NB4 (cell line): ENCODE results near the gene UMOD.

Source experiments
- DNase-seq: peaks from one replicate; pipeline ENCODE4 v3.0.0; 2010; ENCODE audit warnings: low read depth
- H3K4me3 ChIP-seq: one replicate; pipeline ENCODE4 v1.5.1; 2011; ENCODE audit warnings: mild to moderate bottlenecking, low read depth, low read length, moderate library complexity
- CTCF ChIP-seq: IDR thresholded peaks from one replicate; pipeline ENCODE4 v1.5.1; 2012; ENCODE audit warnings: low read depth, low read length
- MAX ChIP-seq: IDR thresholded peaks from 2 replicates; pipeline ENCODE4 v1.6.1; 2011; ENCODE audit warnings: low read depth, low read length
- MYC ChIP-seq: IDR thresholded peaks from 2 replicates; pipeline ENCODE4 v1.6.1; 2011; ENCODE audit warnings: low read depth, low read length
- POLR2A ChIP-seq: IDR thresholded peaks from 2 replicates; pipeline ENCODE4 v1.6.1; 2011; ENCODE audit warnings: mild to moderate bottlenecking; ENCODE audit not compliant: insufficient read length; ENCODE audit errors: extremely low read depth

UMOD gene

GRCh38 chr16:20352615-20353014 lies at the start of gene UMOD:
Gene UMOD, minus strand, starts transcription at chr16:20352715. Its CDS starts 1,978 bp downstream, at chr16:20350737.
- no peak within 1 kb of the TSS for H3K4me3 ChIP-seq
- no peak for DNase-seq
- TF ChIP-seq POLR2A, result no peak
- TF ChIP-seq MAX, result no peak
- no peak for TF ChIP-seq CTCF
- no peak for TF ChIP-seq MYC

- DNase-seq, result no peak
- H3K4me3 ChIP-seq, result no peak overlapping the region
- no peak for TF ChIP-seq MYC
- TF ChIP-seq MAX, result no peak
- no peak for TF ChIP-seq CTCF
- TF ChIP-seq POLR2A, result no peak
These were observed 49.0 kb upstream of the UMOD start for GRCh38 chr16:20401475-20402016.

GRCh38 chr16:20401066-20401465 lies 48.6 kb upstream of the UMOD start:
- no peak for TF ChIP-seq MAX
- no peak for TF ChIP-seq CTCF
- TF ChIP-seq MYC, result no peak
- no peak for TF ChIP-seq POLR2A
- H3K4me3 ChIP-seq, result no peak overlapping the region
- no peak for DNase-seq

- no peak for DNase-seq
- H3K4me3 ChIP-seq, result no peak overlapping the region
- TF ChIP-seq CTCF, result no peak
- TF ChIP-seq POLR2A, result no peak
- TF ChIP-seq MAX, result no peak
- no peak for TF ChIP-seq MYC
These were observed 46.7 kb upstream of the UMOD start for GRCh38 chr16:20399185-20399584.

- no peak for TF ChIP-seq CTCF
- TF ChIP-seq MAX, result no peak
- TF ChIP-seq MYC, result no peak
- no peak for TF ChIP-seq POLR2A
- DNase-seq, result no peak
These were observed 46.1 kb upstream of the UMOD start for GRCh38 chr16:20398603-20399002.

More at GRCh38 chr16:20398603-20399002, 46.1 kb upstream of the UMOD start:
- no peak overlapping the region for H3K4me3 ChIP-seq
